ENCODE measurements around the gene ACOX3.

Gene ACOX3

GRCh38 chr4:8332891-8333331 is 107.6 kb downstream of the ACOX3 start:
- DNase-seq = no peak

- DNase-seq = no peak
Measured at GRCh38 chr4:8332038-8332857, 108.3 kb downstream of the ACOX3 start.

DNA sequence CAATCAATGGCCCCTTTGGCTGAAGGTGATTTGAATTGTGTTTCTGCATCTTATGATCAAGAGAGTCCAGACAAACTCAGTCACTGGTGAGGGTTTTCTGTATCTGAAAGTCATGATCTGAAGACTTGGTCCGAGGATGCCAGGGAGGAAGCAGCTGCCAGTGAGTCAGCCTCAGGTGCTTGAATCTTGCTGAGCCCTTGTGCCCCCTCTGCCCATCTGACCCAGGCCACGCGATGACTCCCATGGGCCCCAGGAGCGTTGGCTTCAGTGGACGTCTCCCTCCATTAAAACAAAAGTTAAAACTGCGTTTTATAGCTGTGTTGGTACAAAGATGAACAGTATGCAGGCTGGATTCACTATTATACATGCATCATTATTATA is 109.0 kb downstream of the ACOX3 start:
- DNase-seq = no peak

DNA sequence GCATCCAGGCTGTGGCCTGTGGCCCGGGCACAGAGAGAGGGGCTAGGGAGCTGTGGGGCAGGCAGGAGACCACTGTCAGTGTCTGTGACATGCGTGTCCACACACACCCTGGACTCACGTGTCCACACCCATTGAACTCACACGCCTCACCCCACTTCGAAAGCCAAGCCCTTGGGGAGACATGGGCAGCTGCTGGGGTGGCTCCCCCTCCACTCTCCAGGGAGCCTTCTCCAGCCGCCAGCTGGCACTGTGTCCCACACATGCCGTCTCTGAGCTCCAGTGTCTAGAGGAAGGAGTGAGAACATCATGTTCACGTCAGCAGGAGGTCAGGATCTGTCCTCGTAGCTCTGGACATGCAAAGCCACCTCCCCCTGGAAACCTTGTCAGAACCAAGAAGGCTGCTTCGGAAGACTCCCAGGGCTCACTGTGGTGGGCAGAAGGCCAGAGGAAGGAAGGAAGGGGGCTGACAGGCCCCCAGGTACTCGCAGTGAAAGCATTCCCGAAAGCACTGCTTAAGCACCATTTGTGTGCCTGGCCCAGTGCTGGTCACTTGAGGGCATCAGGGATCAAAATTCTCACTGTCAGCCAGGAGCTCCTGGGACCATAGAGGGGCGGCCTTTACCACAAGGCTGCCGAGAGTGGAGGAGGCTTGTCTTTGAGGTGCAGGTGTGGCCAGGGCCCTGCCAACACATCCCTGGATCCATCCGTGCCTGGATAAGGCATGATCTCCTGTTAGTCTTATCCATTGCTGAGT is 109.5 kb downstream of the ACOX3 start:
- DNase-seq = no peak

DNA sequence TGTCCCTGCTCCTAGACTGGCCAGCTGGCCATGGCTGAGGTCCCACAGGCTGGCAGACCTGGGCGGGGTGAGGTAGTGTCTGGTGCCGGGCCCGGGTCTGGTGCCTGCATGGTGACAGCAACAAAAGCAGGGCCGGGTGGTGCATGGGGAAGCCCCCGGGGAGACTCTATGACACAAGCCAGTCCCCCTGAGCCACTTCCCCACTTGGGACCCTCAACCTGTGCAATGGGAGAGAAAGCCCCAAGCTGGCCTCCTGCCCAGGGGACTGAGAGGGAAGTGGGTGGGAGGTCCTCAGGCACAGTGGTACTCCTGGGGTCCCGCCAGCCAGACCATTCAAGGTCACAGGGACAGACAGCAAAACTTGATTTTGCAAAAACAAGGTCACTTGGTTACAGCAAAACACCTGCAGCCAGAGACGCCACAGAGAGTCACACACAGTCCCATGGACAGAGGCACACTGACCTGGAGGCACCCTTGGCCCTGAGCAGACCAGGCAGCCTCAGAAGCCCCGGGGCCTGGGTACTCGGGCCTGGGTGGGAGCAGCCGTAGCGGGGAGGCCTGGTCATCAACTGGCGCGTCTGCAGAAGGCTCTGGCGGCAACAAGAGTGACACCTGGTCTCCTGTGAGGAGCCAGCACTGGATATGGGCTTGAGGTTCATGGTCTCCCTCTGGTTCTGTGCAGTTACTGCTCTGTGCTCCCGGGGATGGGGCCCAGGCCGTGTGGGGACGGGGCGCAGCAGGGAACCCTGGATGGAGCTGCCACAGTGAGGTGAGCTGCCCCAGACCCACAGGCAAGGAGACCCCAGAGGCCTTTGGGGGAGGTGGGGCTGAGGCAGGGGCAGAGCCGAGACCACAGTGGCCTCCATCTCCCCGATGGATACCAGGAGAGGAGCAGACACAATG is 110.4 kb downstream of the ACOX3 start:
- DNase-seq = no peak

GRCh38 chr4:8329560-8329858 is 111.0 kb downstream of the ACOX3 start:
- no peak for DNase-seq

- no peak for DNase-seq
Measured at GRCh38 chr4:8328866-8329559, 111.5 kb downstream of the ACOX3 start.

DNA sequence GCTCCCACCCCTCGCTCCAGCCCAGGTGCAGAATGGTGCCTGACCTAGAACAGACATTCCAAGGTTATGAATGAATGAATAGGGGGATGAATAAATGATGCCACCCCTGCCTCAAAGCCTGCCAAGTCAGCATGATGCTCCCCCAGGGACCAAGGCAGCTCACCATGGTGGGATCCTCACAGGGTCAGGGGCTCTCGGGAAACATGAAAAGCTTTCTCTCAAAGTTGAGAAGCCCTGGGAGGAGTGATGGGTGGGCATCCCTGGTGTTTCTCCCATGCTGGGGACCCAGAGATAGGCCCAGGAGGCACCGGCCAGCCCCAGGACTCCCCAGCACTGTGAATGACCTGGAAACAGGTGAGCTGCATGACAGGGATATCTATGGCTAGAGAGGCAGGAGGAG is 112.1 kb downstream of the ACOX3 start:
- DNase-seq = no peak

GRCh38 chr4:8326206-8326605 is 114.3 kb downstream of the ACOX3 start:
- no peak for DNase-seq

DNA sequence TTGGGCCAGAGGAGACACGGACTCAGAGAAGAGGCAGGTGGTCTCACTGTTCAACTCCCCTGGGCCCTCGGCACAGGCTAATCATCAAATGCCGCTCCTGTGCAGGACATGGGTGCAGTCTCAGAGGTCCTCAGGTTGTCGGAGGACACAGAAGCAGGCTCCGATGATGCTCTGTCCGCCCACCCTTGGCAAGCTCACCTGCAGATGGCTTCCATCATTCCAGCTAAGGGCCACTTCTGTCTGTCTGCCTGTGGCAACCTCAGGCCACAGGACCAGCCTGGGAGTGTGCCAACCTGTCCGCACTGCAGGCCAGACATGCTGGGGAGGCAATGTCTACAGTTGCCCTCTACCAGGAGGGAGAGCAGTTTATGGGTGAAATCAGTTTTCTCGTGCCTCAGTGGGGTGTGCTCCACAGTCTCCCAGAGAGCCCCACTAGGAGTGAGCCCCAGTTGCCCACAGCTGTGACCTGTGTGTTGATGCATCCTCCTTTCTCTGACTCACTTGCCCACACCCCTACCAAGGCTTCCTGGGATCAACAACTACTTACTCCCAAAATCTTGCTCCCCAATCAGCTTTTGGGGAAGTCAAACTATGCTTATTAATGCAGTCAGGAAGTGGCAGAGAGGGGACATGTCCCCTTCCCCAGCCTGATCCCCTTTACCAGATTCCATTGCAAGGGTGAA is 115.1 kb downstream of the ACOX3 start:
- DNase-seq = no peak

- no peak for DNase-seq
Measured at GRCh38 chr4:8324640-8325239, 115.8 kb downstream of the ACOX3 start.

- DNase-seq = no peak
Measured at GRCh38 chr4:8323947-8324555, 116.5 kb downstream of the ACOX3 start.

GRCh38 chr4:8322794-8323704 is 117.5 kb downstream of the ACOX3 start:
- DNase-seq = no peak

- no peak for DNase-seq
Measured at GRCh38 chr4:8321771-8322170, 118.8 kb downstream of the ACOX3 start.

- DNase-seq = no peak
Measured at GRCh38 chr4:8321220-8321619, 119.3 kb downstream of the ACOX3 start.

DNA sequence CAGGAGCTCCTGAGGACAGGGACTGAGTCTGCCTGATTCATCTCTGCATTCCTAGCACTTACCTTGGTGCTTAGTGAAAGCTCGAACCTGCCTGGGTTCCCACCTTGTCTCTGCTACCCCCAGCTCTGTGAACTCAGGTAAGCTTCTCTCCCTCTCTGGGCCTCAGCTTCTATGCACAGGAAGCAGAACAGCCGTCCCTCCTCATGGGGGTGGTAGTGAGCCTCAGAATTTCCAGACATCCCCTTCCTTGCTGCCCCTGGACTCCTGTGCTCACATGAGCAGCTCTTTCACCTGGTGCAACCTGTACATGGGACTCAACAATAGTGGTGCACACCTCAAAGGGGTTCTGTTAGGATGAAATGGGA is 120.2 kb downstream of the ACOX3 start:
- DNase-seq = no peak

GRCh38 chr4:8319731-8320385 is 120.7 kb downstream of the ACOX3 start:
- no peak for DNase-seq

DNA sequence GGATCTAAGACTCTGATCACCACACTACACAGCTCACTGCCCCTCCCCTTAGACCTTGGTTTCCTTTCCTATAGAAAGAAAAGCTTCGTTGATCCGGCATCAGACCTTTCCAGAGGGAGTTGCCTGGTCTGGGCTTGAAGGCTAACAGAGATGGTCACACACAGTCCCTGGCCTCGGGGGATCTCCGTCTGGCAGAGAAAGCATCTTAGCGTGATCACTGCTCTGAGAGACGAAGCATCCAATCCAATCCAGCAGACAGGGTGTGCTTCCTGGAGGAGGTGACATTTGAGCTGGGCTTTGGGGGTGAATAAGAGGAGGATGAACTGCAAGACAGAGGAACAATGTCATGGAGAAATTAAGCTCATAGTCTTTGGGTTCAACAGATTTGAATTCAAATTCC is 121.5 kb downstream of the ACOX3 start:
- DNase-seq = no peak

DNA sequence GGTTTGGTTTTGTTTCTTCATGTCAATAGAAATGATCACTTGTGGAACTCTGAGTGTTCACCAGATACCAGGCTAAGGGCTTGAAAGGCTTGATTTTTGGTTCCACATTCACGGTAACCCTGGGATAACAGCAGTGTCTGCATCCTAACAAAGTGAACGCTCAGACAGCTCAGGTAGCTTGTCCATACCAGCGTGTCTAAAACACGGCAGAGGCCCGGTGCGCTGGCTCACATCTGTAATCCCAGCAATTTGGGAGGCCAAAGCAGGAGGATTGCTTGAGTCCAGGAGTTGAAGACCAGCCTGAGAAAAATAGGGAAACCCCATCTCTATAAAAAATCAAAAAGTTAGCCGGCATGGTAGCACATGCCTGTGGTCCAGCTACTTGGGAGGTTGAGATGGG is 122.0 kb downstream of the ACOX3 start:
- no peak for DNase-seq

- no peak for DNase-seq
Measured at GRCh38 chr4:8317474-8317873, 123.0 kb downstream of the ACOX3 start.
